Prostate gland (tissue), 2 donors: ENCODE measurements around the gene TMBIM6.

ENCODE experiments used
- POLR2A ChIP-seq: fragments of 450-650 bp; IDR thresholded peaks from one replicate; pipeline ENCODE4 v1.6.1; 2016; ENCODE audit warnings: antibody characterized with exemption, mild to moderate bottlenecking
- POLR2AphosphoS5 ChIP-seq: sonication (generic); formaldehyde crosslinking; IDR thresholded peaks from one replicate; pipeline ENCODE4 v1.6.1; 2017; ENCODE audit warnings: antibody characterized with exemption
- TF ChIP-seq, protein P1 (sequence below), 4 experiments: fragments of 200-600 bp in 2 of 4; fragments of 450-650 bp in 2 of 4; sonication (generic) in 2 of 4; IDR thresholded peaks; 1 replicate in 3 of 4; 2 replicates in 1 of 4; pipeline ENCODE4 v1.5.1; 2016 to 2019; ENCODE audit warnings: antibody characterized with exemption in 4 of 4, mild to moderate bottlenecking in 2 of 4, moderate library complexity in 2 of 4

GRCh38 chr12:49764126-49764525 is 22.8 kb downstream of the TMBIM6 start:
- TF ChIP-seq, protein P1, sequence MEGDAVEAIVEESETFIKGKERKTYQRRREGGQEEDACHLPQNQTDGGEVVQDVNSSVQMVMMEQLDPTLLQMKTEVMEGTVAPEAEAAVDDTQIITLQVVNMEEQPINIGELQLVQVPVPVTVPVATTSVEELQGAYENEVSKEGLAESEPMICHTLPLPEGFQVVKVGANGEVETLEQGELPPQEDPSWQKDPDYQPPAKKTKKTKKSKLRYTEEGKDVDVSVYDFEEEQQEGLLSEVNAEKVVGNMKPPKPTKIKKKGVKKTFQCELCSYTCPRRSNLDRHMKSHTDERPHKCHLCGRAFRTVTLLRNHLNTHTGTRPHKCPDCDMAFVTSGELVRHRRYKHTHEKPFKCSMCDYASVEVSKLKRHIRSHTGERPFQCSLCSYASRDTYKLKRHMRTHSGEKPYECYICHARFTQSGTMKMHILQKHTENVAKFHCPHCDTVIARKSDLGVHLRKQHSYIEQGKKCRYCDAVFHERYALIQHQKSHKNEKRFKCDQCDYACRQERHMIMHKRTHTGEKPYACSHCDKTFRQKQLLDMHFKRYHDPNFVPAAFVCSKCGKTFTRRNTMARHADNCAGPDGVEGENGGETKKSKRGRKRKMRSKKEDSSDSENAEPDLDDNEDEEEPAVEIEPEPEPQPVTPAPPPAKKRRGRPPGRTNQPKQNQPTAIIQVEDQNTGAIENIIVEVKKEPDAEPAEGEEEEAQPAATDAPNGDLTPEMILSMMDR (IDR thresholded peaks at IDR 0.05) = no peak
- TF ChIP-seq POLR2A (no peak), POLR2AphosphoS5 (no peak)
